ENCODE results near the gene MITF.

DNA sequence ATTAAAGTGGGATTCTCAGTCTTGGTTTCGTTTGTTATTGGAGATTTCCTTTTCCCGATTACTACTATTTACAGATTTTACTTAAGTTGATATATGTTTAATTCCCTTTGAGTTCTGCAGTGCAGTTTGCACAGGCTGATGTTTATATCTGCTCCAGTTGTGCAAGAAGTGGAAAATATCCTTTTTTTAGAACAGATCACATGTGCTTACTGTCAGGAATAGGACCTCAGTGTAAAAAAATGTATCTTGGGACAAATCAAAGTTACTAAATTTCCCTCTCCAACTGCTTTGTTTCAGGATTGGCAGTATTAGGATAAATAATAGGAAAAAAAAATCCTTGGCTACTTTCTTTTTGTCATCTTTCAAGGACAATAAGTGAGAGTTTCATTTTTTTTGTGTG lies 6.9 kb downstream of the MITF start:
- TF ChIP-seq, protein P1, sequence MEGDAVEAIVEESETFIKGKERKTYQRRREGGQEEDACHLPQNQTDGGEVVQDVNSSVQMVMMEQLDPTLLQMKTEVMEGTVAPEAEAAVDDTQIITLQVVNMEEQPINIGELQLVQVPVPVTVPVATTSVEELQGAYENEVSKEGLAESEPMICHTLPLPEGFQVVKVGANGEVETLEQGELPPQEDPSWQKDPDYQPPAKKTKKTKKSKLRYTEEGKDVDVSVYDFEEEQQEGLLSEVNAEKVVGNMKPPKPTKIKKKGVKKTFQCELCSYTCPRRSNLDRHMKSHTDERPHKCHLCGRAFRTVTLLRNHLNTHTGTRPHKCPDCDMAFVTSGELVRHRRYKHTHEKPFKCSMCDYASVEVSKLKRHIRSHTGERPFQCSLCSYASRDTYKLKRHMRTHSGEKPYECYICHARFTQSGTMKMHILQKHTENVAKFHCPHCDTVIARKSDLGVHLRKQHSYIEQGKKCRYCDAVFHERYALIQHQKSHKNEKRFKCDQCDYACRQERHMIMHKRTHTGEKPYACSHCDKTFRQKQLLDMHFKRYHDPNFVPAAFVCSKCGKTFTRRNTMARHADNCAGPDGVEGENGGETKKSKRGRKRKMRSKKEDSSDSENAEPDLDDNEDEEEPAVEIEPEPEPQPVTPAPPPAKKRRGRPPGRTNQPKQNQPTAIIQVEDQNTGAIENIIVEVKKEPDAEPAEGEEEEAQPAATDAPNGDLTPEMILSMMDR (IDR thresholded peaks at IDR 0.05), result no peak
- no peak for TF ChIP-seq POLR2A (IDR thresholded peaks at IDR 0.05)
